Measurements from ENCODE around the gene OSBPL3.

Gene OSBPL3

DNA sequence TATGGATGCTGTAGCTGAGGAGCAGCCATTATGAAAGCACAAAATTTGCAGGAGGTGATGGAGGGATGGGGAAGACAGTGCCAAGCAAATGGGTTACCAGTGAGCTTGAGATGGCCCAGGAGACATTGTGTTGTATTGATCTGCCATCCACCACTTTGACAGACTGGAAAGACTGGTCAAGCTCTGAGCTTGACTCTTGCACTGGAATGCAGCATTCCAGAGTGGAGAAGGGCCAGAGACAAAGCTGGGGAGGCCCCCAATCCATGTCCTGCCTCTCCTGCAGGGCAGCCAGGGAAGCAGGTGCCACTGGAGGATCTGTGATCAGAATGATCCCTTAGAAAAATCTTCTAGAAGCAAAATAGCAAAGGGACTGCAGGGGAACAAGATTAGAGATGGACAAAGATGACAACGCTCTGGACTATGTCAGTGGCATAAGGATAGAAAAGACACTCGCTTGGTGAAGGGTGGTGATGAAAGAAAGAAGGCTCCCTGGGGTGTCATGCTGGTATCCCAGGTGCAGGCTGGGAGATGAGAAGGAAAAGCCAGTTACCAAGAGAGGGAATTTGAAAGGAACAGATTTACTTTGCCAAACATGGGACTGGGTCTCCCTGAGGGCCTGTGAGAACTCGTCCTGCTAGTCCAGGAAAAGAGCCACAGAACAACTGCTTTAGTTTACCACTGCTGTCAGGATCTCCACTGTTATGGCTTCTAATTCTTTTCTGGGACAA, 227.7 kb downstream of the OSBPL3 start:
- no peak for DNase-seq

DNA sequence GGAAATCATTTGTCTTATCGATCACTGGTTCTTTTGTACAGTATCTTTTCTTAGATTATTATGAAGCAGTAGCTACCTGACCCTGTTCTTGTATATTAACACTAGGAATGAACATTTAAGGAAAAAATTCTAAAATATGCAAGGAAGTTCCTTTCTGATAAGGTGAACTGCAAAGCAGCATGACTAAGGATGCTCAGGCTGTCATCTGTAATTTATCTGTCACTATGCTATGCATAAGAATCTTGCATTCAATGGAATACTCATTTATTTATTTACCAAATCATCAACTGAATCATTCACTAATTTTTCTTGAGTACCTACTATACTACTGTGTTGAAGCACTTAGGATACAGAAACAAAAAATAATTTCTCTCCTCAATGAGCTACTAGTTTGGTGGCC, 228.5 kb downstream of the OSBPL3 start:
- DNase-seq, result no peak

DNA sequence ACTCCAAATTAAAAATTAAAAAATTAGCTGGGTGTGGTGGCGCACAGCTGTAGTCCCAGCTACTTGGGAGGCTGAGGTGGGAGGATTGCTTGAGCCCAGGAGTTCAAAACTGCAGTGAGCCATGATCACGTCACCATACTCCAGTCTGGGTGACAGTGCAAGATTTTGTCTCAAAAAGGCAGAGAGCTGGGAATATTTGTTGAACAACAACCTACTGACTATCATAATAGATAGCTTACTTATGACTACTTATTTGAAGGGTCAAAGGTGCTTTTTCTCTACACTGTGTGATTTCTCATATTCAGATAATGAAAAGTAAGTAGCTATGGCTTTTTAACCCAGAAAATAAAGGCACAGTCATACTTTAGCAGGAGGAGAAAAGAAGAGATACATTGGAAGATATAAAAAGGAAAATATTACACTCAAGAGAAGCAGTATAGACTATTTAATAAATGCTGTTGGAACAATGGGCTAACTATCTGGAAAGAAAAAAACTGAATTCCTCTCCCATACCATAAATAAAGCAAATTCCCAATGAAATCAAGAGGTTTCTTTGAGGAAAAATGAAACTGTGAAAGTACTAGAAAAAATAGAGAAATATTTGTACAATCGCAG, 229.4 kb downstream of the OSBPL3 start:
- no peak for DNase-seq

DNA sequence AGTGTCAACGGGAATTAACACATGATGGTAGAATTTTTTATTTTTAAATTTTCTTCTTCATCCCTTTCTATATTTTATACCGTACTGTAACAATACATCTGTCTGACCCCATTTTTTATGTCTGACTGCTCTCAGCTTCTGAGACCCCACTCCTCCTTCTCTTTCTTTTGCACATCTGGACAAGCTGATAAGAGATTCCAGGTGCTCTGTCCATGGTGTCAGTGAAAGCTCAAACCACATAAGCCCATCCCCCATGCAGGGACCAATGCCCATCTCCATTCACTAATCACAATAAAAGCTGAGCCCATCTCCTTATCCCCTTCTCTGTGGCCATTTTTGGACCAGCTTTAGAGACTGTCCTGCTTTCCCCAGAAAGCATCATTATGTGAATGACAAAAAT, 231.5 kb downstream of the OSBPL3 start:
- no peak for DNase-seq

All from stimulated activated CD8-positive, alpha-beta memory T cell treated with anti-CD3 and anti-CD28 coated beads, Interleukin-4, amount 100 ng/mL, for 48 hours (primary cell).